ENCODE measurements around the gene ZBTB1.
"Not testable (repeated sequence)": the region's sequence is repeated elsewhere in the genome, so short reads cannot be mapped to it uniquely, and the experiment has no call there.

Gene ZBTB1

GRCh38 chr14:64531567-64531966 lies 27.0 kb downstream of the ZBTB1 start:
- DNase-seq (ENCODE audit: low spot score): no peak

DNA sequence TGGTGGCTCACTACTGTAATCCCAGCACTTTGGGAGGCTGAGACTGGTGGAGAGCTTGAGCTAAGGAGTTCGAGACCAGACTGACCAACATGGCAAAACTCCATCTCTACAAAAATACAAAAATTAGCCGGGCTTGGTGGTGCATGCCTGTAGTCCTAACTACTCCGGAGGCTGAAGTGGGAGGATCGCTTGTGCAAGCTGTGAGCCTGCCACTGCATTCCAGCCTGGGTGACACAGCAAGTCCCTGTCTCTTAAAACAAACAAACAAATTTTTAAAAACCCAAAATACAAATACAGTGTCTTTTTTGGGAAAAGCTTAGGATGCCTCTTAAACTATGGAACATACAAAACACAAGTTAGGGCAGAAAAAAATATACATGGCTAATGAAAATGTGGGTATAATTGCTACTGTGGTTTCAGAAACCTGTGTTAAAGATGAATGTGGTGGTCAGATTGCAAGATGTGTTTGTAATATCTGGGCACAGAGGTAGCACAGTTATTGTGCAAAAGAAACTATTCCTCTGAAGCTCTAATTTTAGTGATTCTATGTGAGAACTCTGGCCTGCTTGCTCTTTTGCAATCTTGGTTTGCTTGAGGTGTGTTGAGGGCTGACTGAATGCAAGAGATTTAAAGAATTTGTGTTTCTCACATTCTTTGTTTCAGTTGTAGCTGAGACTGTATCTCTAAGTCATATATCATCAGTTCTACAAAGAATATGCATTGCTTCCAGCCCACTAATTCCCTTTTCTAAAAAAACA lies 32.1 kb downstream of the ZBTB1 start:
- no peak for DNase-seq (ENCODE audit: low spot score)

GRCh38 chr14:64540208-64541202 lies 35.9 kb downstream of the ZBTB1 start, which contains the start of gene HSPA2:
TSS of gene HSPA2 (plus strand) at chr14:64540741. CDS start at chr14:64540850, 109 bp downstream.
- DNase-seq (ENCODE audit: low spot score): peak; percentile 95

- no peak for DNase-seq (ENCODE audit: low spot score)
Observed at GRCh38 chr14:64541261-64541971, 36.8 kb downstream of the ZBTB1 start.

DNA sequence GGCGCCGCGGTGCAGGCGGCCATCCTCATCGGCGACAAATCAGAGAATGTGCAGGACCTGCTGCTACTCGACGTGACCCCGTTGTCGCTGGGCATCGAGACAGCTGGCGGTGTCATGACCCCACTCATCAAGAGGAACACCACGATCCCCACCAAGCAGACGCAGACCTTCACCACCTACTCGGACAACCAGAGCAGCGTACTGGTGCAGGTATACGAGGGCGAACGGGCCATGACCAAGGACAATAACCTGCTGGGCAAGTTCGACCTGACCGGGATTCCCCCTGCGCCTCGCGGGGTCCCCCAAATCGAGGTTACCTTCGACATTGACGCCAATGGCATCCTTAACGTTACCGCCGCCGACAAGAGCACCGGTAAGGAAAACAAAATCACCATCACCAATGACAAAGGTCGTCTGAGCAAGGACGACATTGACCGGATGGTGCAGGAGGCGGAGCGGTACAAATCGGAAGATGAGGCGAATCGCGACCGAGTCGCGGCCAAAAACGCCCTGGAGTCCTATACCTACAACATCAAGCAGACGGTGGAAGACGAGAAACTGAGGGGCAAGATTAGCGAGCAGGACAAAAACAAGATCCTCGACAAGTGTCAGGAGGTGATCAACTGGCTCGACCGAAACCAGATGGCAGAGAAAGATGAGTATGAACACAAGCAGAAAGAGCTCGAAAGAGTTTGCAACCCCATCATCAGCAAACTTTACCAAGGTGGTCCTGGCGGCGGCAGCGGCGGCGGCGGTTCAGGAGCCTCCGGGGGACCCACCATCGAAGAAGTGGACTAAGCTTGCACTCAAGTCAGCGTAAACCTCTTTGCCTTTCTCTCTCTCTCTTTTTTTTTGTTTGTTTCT lies 37.6 kb downstream of the ZBTB1 start:
- DNase-seq (ENCODE audit: low spot score): no peak

GRCh38 chr14:64542836-64543201 lies 38.2 kb downstream of the ZBTB1 start:
- no peak for DNase-seq (ENCODE audit: low spot score)

DNA sequence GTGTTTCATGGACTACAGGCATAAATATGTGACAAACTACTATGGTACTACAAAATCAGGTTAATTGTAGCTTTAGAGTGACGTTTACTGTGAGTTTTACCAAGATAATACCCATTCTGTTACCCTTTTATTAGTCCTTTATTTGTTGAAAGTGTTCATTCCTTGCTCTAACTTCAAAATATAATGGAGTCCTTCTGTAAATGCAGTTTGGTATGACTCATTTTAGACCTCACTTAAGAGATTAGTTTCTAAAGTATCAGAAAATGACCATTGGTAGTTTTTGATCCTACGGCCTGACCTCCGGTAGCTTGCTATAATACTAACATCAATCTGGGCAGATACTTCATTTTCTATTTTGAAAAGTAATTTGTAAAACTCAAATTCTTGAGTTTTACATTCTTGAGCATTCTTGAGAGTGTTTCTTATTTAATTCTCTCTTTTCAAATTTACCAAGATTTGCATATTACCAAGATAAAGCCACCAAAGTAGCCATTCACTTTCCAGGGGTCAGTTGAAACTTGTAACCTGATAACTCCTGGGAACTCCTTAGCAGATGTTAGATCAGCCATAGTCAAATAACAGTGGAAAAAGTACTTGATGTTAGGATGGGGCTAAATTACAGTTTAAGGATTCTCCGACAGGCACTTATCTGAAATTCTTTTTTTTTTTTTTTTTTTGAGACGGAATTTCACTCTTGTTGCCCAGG lies 40.2 kb downstream of the ZBTB1 start:
- DNase-seq (ENCODE audit: low spot score): no peak

DNA sequence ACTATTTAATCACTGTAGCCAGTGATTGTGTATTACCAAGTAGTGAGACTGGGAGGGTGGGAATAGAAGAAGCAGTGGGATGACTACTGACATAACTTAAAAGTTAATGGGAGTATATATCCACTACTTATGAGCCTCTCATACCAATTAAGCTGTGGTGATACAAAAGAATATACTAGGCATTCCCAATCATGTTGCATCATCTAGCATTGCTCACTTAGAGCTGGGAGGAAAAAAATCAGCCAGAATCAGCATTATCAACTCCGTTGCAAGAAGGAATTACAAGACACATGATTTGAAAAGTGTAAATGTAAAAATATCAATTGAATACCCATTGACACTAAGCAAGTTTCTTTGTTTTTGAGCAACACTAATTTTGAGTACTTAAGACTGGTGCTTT lies 44.4 kb downstream of the ZBTB1 start:
- no peak for DNase-seq (ENCODE audit: low spot score)

GRCh38 chr14:64549791-64550620 lies 45.4 kb downstream of the ZBTB1 start, which contains the start of gene PPP1R36:
TSS of gene PPP1R36 (plus strand) at chr14:64549961. CDS start at chr14:64549998, 37 bp downstream.
- DNase-seq (ENCODE audit: low spot score): peak; percentile 26

GRCh38 chr14:64550621-64551333 lies 46.2 kb downstream of the ZBTB1 start:
- DNase-seq (ENCODE audit: low spot score): no peak

DNA sequence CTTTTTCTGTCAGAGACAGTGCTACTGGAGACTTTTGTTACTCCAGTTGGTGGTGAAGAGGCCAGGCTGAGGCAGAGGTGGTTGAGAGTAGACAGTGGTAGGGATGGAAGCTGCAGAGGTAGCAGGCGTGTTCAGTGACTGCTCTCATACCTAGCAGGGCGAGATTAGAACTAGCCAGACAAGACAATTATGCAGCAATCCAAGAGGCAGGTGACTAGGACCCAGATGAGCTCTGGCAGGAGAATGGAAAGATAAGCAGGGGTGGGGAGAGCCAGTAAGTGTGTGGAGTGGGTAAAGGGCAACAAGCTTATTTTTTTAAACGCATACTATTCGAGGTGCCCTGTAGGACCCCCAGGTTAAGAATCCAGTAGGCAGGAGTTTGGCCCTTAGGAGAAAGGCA lies 50.0 kb downstream of the ZBTB1 start:
- DNase-seq (ENCODE audit: low spot score): no peak

DNA sequence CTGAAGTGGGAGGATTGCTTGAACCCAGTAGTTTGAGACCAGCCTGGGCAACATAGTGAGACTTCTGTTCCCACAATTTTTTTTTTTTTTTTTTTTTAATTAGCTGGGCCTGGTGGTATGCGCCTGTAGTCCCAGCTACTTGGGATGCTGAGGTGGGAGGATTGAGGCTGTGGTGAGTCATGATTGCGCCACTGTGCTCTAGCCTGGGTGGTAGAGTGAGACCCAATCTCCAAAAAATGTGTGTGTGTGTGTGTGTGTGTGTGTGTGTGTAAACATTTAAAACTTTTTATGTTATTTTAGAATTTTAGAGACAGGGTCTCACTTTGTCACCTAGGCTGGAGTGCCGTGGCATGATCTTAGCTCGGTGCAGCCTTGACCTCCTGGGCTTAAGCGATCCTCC lies 52.0 kb downstream of the ZBTB1 start:
- no peak for DNase-seq (ENCODE audit: low spot score)

DNA sequence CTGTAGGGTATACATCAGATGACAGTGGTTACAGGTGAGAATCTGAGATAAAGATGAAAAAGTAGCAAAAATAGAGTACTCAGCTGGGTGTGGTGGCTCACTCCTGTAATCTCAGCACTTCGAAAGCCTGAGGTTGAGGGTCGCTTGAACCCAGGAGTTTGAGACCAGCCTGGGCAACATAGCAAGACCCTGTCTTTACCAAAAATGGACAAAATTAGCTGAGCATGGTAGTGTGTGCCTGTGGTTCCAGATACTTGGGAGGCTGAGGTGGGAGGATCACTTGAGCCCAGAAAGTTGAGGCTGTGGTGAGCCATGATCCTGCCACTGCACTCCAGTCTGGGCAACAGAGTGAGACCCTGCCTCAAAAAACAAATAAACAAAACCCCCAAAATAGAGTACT lies 53.6 kb downstream of the ZBTB1 start:
- DNase-seq (ENCODE audit: low spot score): not testable (repeated sequence)

DNA sequence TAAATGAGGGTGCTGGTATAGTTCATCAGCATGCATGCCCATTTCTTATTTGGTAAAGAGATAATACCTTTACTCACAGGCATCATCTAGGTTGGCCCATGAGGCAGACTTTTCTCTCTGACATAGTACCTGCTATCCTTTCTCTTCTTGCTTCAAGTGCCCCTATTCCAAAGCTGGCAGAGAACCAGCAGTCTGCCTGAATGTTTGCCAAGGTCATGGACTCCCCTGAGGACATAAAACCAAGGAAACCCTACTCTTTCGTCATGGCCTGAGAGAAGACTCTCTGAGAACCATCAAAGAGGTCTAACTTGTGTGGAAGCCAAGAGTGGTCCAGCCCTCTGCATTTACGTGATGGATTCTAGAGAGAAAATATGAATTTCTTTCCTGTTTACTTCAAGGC lies 57.1 kb downstream of the ZBTB1 start:
- DNase-seq (ENCODE audit: low spot score): no peak

DNA sequence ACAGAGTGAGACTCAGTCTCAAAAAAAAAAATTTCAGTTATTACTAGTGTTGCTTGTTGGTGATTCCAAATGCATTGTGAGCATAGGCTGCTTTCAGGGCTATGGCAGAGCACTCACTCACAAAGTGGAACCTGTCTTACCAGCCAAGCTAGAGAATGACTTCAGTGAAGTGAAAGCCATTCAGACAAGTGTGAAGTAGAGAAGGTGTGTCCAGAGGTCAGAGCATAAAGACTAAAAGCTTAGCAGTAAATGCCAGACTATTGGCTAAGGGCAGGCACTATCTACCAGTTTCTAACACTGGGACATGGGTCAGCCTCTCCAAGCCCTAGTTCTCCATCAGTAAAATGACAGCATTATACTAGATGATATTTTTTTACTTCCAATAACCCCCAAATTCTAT lies 57.9 kb downstream of the ZBTB1 start:
- DNase-seq (ENCODE audit: low spot score): no peak

DNA sequence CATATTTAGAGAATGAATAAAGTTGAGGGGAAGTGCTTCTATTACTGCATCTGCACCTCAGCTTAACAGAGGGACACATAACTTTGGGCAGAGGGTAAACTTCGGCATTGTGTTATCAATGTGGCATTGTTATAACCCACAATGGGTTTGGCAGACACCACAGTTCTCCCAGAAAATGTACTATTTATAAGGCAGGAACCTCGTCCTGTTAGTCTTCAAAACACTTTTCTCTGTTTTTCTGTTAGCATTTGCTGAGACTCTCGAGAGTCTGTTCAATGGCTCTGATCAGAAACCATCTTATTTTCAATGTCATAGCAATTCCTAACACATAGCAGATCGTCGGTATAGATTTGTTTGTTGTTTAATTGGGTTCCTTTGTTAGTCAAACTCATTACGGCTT lies 59.1 kb downstream of the ZBTB1 start:
- DNase-seq (ENCODE audit: low spot score): no peak

- DNase-seq (ENCODE audit: low spot score): no peak
Observed at GRCh38 chr14:64566651-64567122, 62.1 kb downstream of the ZBTB1 start.

GRCh38 chr14:64569138-64569631 lies 64.6 kb downstream of the ZBTB1 start:
- DNase-seq (ENCODE audit: low spot score): no peak

DNA sequence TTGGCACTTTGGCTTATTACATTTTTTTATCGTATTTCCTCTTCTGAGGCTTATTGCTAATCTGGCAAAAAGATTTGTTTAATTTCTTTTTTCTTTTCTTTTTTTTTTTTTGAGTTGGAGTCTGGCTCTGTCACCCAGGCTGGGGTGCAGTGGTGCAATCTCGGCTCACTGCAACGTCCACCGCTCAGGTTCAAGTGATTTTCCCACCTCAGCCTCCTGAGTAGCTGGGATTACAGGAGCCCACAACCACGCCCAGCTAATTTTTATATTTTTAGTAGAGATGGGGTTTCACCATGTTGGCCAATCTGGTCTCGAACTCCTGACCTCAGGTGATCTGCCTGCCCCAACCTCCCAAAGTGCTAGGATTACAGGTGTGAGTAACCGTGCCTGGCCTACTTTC lies 65.1 kb downstream of the ZBTB1 start:
- DNase-seq (ENCODE audit: low spot score): not testable (repeated sequence)

Data from CD4-positive, alpha-beta T cell treated with Interleukin-6 at 100 ng/mL for 8 hours (primary cell).